Caco-2 (cell line): ENCODE results near the gene ABHD4. TPM values are rescaled to one million over a fixed set of nuclear protein-coding genes. Genes with fewer than 3 reads are reported as not detected.
A peak's percentile ranks its signal among the peaks of the same experiment; 100 is the strongest.
"Not testable (repeated sequence)": the region's sequence is repeated elsewhere in the genome, so short reads cannot be mapped to it uniquely, and the experiment has no call there.

Experiments used
- BruUV-seq: library from RNA; stranded (reverse); fragments of 400-500 nt; replicated peaks from 2 replicates; lab custom pipeline; 2021; lab: Mats Ljungman, UMichigan
- CTCF ChIA-PET: fragments of 300-600 bp; sonication (Branson Sonifier 250); formaldehyde crosslinking; loops from one replicate; lab custom pipeline; 2022; ENCODE audit warnings: antibody characterized with exemption; lab: Charles Lee
- POLR2A ChIA-PET: fragments of 300-600 bp; sonication (Branson Sonifier 250); formaldehyde crosslinking; loops from one replicate; lab custom pipeline; 2022; ENCODE audit warnings: antibody characterized with exemption; lab: Charles Lee
- DNase-seq, 2 experiments: peaks; one replicate each; pipeline versions ENCODE4 v3.0.0 to v3.0.0-alpha.2; 2020 to 2022
- H3K27me3 ChIP-seq: replicated peaks from 2 replicates; pipeline ENCODE4 v1.6.0; 2011; ENCODE audit warnings: low read length; ENCODE audit not compliant: control insufficient read depth, insufficient read depth
- H3K36me3 ChIP-seq: 2 replicates; pipeline ENCODE4 v1.5.1; 2011; ENCODE audit warnings: low read length; ENCODE audit not compliant: control insufficient read depth, insufficient read depth
- H3K4me1 ChIP-seq: fragments of 250-450 bp; sonication (Bioruptor Pico); 2 replicates; pipeline ENCODE4 v1.5.1; 2020; ENCODE audit warnings: mild to moderate bottlenecking
- H3K4me3 ChIP-seq: 2 replicates; pipeline ENCODE4 v1.5.1; 2011; ENCODE audit warnings: low read depth, mild to moderate bottlenecking, control low read depth, low read length
- H3K9me3 ChIP-seq: fragments of 250-450 bp; sonication (Bioruptor Pico); 2 replicates; pipeline ENCODE4 v1.5.1; 2020; ENCODE audit warnings: mild to moderate bottlenecking, moderate library complexity
- H3K27ac Mint-ChIP-seq: one replicate; pipeline ENCODE4 v1.8.0; 2022; ENCODE audit warnings: mixed read lengths; ENCODE audit not compliant: unreplicated experiment
- H3K27me3 Mint-ChIP-seq: one replicate; pipeline ENCODE4 v1.8.0; 2022; ENCODE audit warnings: mixed read lengths; ENCODE audit not compliant: insufficient read depth, unreplicated experiment
- H3K36me3 Mint-ChIP-seq: one replicate; pipeline ENCODE4 v1.8.0; 2022; ENCODE audit warnings: mild to moderate bottlenecking, mixed read lengths; ENCODE audit not compliant: insufficient read depth, unreplicated experiment
- H3K4me1 Mint-ChIP-seq: one replicate; pipeline ENCODE4 v1.8.0; 2022; ENCODE audit warnings: low read depth, mixed read lengths; ENCODE audit not compliant: unreplicated experiment
- H3K4me3 Mint-ChIP-seq: one replicate; pipeline ENCODE4 v1.8.0; 2022; ENCODE audit warnings: mild to moderate bottlenecking, moderate library complexity, mixed read lengths; ENCODE audit not compliant: unreplicated experiment
- H3K9me3 Mint-ChIP-seq: one replicate; pipeline ENCODE4 v1.8.0; 2022; ENCODE audit warnings: mixed read lengths; ENCODE audit not compliant: unreplicated experiment
- intact Hi-C: fragments of 100-400 bp; cut with micrococcal nuclease; formaldehyde crosslinking; loops from one replicate; pipeline ENCODE4 v1.10.0; 2022; ENCODE audit not compliant: unreplicated experiment
- total RNA-seq: library from RNA; stranded (reverse); gene quantifications from 2 replicates; pipeline ENCODE4 v1.2.3, GENCODE V29; 2022
- TF ChIP-seq, protein P1 (sequence below), 2 experiments: fragments of 200-600 bp in 1 of 2; IDR thresholded peaks; 1 replicate in 1 of 2; 2 replicates in 1 of 2; pipeline versions ENCODE4 v1.5.1 to v1.8.0; 2011 to 2022; ENCODE audit warnings: antibody characterized with exemption in 1 of 2, control low read depth in 1 of 2, inconsistent platforms in 1 of 2, low read depth in 1 of 2, low read length in 1 of 2, mild to moderate bottlenecking in 1 of 2, moderate library complexity in 1 of 2; ENCODE audit not compliant: insufficient read depth in 1 of 2, severe bottlenecking in 1 of 2, unreplicated experiment in 1 of 2

The ABHD4 gene
- total RNA-seq, 1 experiment from 2014 or later, result 73.5 TPM

- Histone ChIP-seq H3K27me3 (no peaks in the 10 kb centered on the region), H3K36me3 (no peaks in the 10 kb centered on the region; the same call in 1 of the 2 replicates), H3K4me1 (peaks cover 78% of the 10 kb centered on the region), H3K9me3 (no peaks in the 10 kb centered on the region), H3K4me3 (no peak overlapping the region)
- Mint-ChIP-seq H3K9me3 (no peaks in the 10 kb centered on the region), H3K4me1 (peaks cover 52% of the 10 kb centered on the region), H3K4me3 (no peak overlapping the region), H3K27ac (peak overlapping the region; percentile 72), H3K36me3 (peaks cover 80% of the 10 kb centered on the region), H3K27me3 (no peaks in the 10 kb centered on the region)
- POLR2A ChIA-PET, result no interaction called here
- DNase-seq, result no peak
- TF ChIP-seq, protein P1, sequence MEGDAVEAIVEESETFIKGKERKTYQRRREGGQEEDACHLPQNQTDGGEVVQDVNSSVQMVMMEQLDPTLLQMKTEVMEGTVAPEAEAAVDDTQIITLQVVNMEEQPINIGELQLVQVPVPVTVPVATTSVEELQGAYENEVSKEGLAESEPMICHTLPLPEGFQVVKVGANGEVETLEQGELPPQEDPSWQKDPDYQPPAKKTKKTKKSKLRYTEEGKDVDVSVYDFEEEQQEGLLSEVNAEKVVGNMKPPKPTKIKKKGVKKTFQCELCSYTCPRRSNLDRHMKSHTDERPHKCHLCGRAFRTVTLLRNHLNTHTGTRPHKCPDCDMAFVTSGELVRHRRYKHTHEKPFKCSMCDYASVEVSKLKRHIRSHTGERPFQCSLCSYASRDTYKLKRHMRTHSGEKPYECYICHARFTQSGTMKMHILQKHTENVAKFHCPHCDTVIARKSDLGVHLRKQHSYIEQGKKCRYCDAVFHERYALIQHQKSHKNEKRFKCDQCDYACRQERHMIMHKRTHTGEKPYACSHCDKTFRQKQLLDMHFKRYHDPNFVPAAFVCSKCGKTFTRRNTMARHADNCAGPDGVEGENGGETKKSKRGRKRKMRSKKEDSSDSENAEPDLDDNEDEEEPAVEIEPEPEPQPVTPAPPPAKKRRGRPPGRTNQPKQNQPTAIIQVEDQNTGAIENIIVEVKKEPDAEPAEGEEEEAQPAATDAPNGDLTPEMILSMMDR (IDR thresholded peaks at IDR 0.05; ENCODE audit: insufficient read depth in 1 of 2, low read depth in 1 of 2, low read length in 1 of 2, severe bottlenecking in 1 of 2, unreplicated experiment in 1 of 2), result no peak
- no TSS peak for BruUV-seq
- intact Hi-C loops, result no loop called here
- CTCF ChIA-PET, result interaction anchor here (0.6 kb wide), 1 partner anchor 390 kb away, joined by 3 read pairs; no protein-coding TSS in a partner anchor
Measured at GRCh38 chr14:22565391-22565945, 32.6 kb upstream of the ABHD4 start.

GRCh38 chr14:22566266-22566665 is 31.8 kb upstream of the ABHD4 start:
- H3K27me3 Mint-ChIP-seq, H3K27me3 ChIP-seq, H3K36me3 ChIP-seq, CTCF ChIA-PET, H3K9me3 Mint-ChIP-seq, BruUV-seq, H3K4me3 ChIP-seq, DNase-seq, H3K4me3 Mint-ChIP-seq, intact Hi-C loops, H3K9me3 ChIP-seq: not testable (repeated sequence)
- POLR2A ChIA-PET, result interaction anchor here (0.7 kb wide), 1 partner anchor 23 kb away, joined by 6 read pairs; no protein-coding TSS in a partner anchor
- H3K4me1 Mint-ChIP-seq, result peaks cover 47% of the 10 kb centered on the region
- H3K27ac Mint-ChIP-seq, result peak overlapping the region; percentile 72
- H3K36me3 Mint-ChIP-seq, result peaks cover 76% of the 10 kb centered on the region
- H3K4me1 ChIP-seq, result peaks cover 77% of the 10 kb centered on the region

DNA sequence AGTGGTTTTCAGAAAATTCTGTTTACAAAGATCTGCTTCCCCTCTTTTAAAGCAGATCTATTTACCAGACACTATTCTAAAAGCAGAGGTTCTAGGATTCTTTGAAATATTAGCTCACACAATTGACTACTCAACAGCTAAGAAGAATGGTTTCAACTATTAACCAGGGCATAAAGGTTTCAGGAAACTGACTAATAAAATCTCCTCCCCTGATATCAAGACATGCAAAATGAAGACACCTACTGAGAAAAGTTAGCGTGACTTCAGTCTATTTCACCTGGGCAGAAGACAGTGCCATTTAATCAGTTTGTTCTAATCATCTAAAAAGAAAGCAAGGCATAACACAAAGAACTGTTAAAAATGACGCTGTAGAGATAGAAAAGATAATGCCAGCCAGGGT is 31.3 kb upstream of the ABHD4 start:
- Mint-ChIP-seq H3K4me1 (peaks cover 42% of the 10 kb centered on the region), H3K4me3 (no peak overlapping the region), H3K27me3 (no peaks in the 10 kb centered on the region), H3K36me3 (peaks cover 74% of the 10 kb centered on the region), H3K27ac (no peak overlapping the region), H3K9me3 (no peaks in the 10 kb centered on the region)
- Histone ChIP-seq H3K27me3 (no peaks in the 10 kb centered on the region), H3K4me3 (no peak overlapping the region), H3K36me3 (peaks cover 1% of the 10 kb centered on the region; the same call in 1 of the 2 replicates), H3K9me3 (no peaks in the 10 kb centered on the region), H3K4me1 (peaks cover 74% of the 10 kb centered on the region)
- no TSS peak for BruUV-seq
- POLR2A ChIA-PET, result interaction anchor here (0.7 kb wide), 1 partner anchor 23 kb away, joined by 6 read pairs; no protein-coding TSS in a partner anchor
- CTCF ChIA-PET, result no interaction called here
- no peak for DNase-seq
- intact Hi-C loops, result no loop called here
- TF ChIP-seq, protein P1 (IDR thresholded peaks at IDR 0.05; ENCODE audit: insufficient read depth in 1 of 2, low read depth in 1 of 2, low read length in 1 of 2, severe bottlenecking in 1 of 2, unreplicated experiment in 1 of 2), result no peak
